ENCODE results near the gene FOXP1.

The FOXP1 gene

GRCh38 chr3:71537211-71537611 is 46.3 kb downstream of the FOXP1 start:
- Histone ChIP-seq H3K9me3 (ENCODE audit: low read length) (no peaks in the 10 kb centered on the region), H4K20me1 (ENCODE audit: insufficient read depth, low read length) (no peaks in the 10 kb centered on the region), H3F3A (ENCODE audit: insufficient read depth, low read length) (no peaks in the 10 kb centered on the region), H3K4me1 (ENCODE audit: insufficient read depth, low read length, severe bottlenecking) (peaks cover 30% of the 10 kb centered on the region), H3K27ac (ENCODE audit: low read depth, low read length, poor library complexity, severe bottlenecking) (peak overlapping the region; percentile 13), H3K36me3 (ENCODE audit: insufficient read depth, low read length) (peaks cover 51% of the 10 kb centered on the region), H3K9me2 (ENCODE audit: low read depth, low read length) (no peaks in the 10 kb centered on the region), H3K79me2 (ENCODE audit: insufficient read depth, low read length) (peaks cover 52% of the 10 kb centered on the region), H3K4me2 (ENCODE audit: low read length) (no peak overlapping the region), H3K9ac (ENCODE audit: low read length) (no peak overlapping the region), H3K4me3 (ENCODE audit: low read depth, low read length, poor library complexity, severe bottlenecking) (no peak overlapping the region), H2AFZ (ENCODE audit: low read length) (no peak overlapping the region), H3K27me3 (ENCODE audit: insufficient read depth, low read length) (no peaks in the 10 kb centered on the region)
- no peak for TF ChIP-seq EZH2 (IDR thresholded peaks at IDR 0.05; ENCODE audit: borderline replicate concordance, low read length)
- no peak for TF ChIP-seq CTCF (IDR thresholded peaks at IDR 0.05; ENCODE audit: low read length)

GRCh38 chr3:71536376-71536965 is 47.1 kb downstream of the FOXP1 start:
- H3K4me3 ChIP-seq (ENCODE audit: low read depth, low read length, poor library complexity, severe bottlenecking), result no peak overlapping the region
- H3K9me3 ChIP-seq (ENCODE audit: low read length), result no peaks in the 10 kb centered on the region
- no peaks in the 10 kb centered on the region for H3F3A ChIP-seq (ENCODE audit: insufficient read depth, low read length)
- H3K9ac ChIP-seq (ENCODE audit: low read length), result no peak overlapping the region
- H3K4me2 ChIP-seq (ENCODE audit: low read length), result no peak overlapping the region
- H3K79me2 ChIP-seq (ENCODE audit: insufficient read depth, low read length), result peaks cover 45% of the 10 kb centered on the region
- H3K27me3 ChIP-seq (ENCODE audit: insufficient read depth, low read length), result no peaks in the 10 kb centered on the region
- peak overlapping the region; percentile 13 for H3K27ac ChIP-seq (ENCODE audit: low read depth, low read length, poor library complexity, severe bottlenecking)
- no peaks in the 10 kb centered on the region for H3K9me2 ChIP-seq (ENCODE audit: low read depth, low read length)
- peaks cover 28% of the 10 kb centered on the region for H3K4me1 ChIP-seq (ENCODE audit: insufficient read depth, low read length, severe bottlenecking)
- TF ChIP-seq EZH2 (IDR thresholded peaks at IDR 0.05; ENCODE audit: borderline replicate concordance, low read length) (no peak), CTCF (IDR thresholded peaks at IDR 0.05; ENCODE audit: low read length) (no peak)
- no peaks in the 10 kb centered on the region for H4K20me1 ChIP-seq (ENCODE audit: insufficient read depth, low read length)
- peaks cover 55% of the 10 kb centered on the region for H3K36me3 ChIP-seq (ENCODE audit: insufficient read depth, low read length)
- no peak overlapping the region for H2AFZ ChIP-seq (ENCODE audit: low read length)

DNA sequence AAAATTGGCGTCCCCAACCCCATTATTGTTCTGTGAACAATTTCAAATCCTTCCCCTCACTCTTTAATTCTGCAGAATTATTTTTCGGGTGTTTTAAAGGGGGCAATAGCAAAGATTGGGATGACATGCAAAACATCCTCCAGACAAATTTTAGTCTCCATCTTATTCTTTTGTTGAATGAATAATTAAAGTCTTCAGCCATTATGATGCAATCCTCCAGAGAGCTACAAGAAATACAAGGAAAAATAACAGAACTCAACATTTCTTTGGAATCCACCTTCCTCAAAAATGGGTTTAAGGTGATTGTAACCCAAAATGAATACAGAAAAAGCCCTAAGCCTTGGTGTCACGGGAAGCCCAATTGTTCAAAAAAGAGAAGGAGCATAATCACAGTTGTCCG is 49.9 kb downstream of the FOXP1 start:
- TF ChIP-seq CTCF (IDR thresholded peaks at IDR 0.05; ENCODE audit: low read length) (no peak), EZH2 (IDR thresholded peaks at IDR 0.05; ENCODE audit: borderline replicate concordance, low read length) (no peak)

More for the DNA sequence above, 49.9 kb downstream of the FOXP1 start:
- Histone ChIP-seq H3F3A (ENCODE audit: insufficient read depth, low read length) (no peaks in the 10 kb centered on the region), H3K4me3 (ENCODE audit: low read depth, low read length, poor library complexity, severe bottlenecking) (no peak overlapping the region), H4K20me1 (ENCODE audit: insufficient read depth, low read length) (no peaks in the 10 kb centered on the region), H2AFZ (ENCODE audit: low read length) (no peak overlapping the region), H3K9me3 (ENCODE audit: low read length) (no peaks in the 10 kb centered on the region), H3K27me3 (ENCODE audit: insufficient read depth, low read length) (no peaks in the 10 kb centered on the region), H3K4me2 (ENCODE audit: low read length) (no peak overlapping the region), H3K79me2 (ENCODE audit: insufficient read depth, low read length) (peaks cover 21% of the 10 kb centered on the region), H3K9me2 (ENCODE audit: low read depth, low read length) (no peaks in the 10 kb centered on the region), H3K9ac (ENCODE audit: low read length) (no peak overlapping the region), H3K36me3 (ENCODE audit: insufficient read depth, low read length) (peaks cover 49% of the 10 kb centered on the region), H3K27ac (ENCODE audit: low read depth, low read length, poor library complexity, severe bottlenecking) (no peak overlapping the region), H3K4me1 (ENCODE audit: insufficient read depth, low read length, severe bottlenecking) (peaks cover 29% of the 10 kb centered on the region)
